GM10266 (cell line): ENCODE results near the gene SH2D3C.

Experiments
- DNase-seq: peaks from one replicate; pipeline ENCODE4 v3.0.0; 2012; ENCODE audit errors: extremely low spot score
- CTCF ChIP-seq: IDR thresholded peaks from 2 replicates; pipeline ENCODE4 v1.5.1; 2012; ENCODE audit warnings: mild to moderate bottlenecking, low read depth; ENCODE audit not compliant: control insufficient read depth, insufficient read depth; ENCODE audit errors: missing control alignments

Gene SH2D3C

DNA sequence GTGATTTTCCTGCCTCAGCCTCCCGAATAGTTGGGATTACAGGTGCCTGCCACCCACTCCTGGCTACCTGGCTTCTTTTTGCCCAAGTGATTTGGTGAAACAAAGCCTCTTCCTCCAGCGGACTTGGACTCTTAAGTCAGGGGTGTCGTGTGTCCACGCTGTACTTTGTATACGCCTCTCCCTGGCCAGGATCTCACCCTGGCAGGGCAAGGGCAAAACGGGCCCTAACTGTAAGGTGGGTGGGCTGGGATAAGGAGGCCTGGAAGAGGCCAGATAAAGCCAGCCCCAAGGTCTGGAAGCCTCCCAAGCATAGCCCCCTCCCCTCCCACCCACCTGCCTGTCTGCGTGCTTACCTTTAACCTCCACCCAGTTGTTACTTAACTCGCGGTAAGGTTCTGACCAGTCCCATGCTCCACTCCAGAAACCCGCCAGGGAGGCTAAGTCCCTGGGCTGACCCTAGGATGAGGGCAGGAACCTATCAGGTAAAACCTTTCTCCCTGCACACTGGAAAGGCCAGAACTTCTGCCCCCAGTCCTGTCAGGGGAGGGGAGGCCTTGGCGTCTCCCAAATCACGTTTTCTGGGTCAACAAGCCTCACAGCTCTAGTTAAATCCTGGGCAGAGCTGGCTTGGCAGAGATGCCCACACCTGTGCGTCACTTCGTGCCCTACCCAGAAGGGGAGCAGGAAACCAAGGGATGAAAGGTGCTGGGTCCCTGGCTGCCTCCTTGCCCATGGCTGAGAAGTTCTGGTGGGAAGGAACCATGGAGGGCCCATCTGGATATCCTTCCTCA is 15.7 kb upstream of the SH2D3C start:
- DNase-seq = no peak
- no peak for TF ChIP-seq CTCF

DNA sequence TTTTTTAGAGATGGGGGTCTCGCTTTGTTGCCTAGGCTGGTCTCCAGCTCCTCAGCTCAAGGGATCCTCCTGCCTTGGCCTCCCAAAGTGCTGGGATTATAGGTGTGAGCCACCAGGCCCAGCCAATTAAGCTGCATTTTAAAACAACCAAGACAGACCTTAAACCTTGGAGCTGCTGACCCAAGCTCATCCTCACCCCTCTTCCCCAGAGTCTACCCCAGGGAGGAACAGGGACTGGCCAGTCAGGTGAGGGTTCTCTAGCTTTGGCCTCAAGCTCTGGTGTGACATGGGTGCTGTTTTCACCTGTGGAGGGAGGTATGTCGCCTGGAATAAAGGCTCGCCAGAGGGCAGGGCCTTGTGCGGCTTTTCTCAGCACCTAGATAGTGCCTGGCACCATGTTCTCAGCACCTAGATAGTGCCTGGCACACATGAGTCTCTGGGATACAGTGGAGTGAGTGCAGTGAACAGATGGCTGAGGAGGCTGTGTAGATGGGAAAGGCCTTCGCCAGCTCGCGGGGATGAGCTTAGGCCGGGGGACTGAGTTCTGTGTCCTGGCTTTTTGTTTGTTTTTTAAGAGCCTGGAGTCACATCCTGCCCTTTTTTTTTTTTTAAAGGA is 14.7 kb upstream of the SH2D3C start:
- TF ChIP-seq CTCF = no peak
- no peak for DNase-seq

DNA sequence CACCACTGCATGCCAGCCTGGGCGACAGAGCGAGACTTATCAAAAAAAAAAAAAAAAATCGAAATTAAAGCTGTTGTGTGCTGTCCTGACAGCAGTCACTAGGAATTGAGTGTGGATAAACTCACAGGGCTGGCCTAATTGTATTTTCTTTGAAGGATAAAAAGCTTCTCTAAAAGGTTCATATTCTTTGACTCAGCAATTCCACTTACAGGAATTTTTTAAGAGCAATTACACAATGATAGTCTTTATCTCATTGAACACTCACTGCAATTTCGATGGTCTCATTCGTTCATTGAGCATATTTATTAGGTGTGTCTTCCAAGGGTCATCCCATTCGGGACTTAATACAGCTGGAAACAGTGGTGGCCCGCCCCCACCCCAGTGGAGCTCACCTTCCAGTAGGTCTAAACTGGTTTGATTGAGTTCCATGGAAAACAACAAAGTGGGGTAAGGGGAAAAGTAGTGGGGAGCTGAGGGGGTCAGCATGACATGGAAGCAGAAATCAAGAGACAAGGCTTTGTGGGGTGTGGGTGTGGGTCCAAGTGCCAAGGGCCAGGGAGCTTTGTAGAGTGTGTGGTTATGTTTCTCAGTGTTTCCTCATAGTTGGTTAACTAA is 14.1 kb upstream of the SH2D3C start:
- no peak for DNase-seq
- no peak for TF ChIP-seq CTCF

DNA sequence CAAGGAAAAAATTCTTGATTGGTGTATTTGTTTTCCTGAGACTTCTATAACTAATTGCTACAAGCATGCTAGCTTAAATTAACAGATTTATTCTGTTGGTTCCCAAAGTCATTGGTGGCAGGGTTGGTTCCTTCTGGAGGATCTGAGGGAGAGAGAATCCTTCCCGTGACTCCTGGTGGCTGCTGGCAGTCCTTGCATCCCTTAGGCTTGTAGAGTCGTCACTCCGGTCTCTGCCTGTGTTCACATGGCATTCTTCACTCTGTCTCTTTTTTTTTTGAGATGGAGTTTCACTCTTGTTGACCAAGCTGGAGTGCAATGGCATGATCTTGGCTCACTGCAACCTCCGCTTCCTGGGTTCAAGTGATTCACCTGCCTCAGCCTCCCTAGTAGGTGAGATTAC is 12.6 kb upstream of the SH2D3C start:
- DNase-seq = no peak
- no peak for TF ChIP-seq CTCF

GRCh38 chr9:127790094-127790855 is 11.8 kb upstream of the SH2D3C start:
- DNase-seq = no peak
- TF ChIP-seq CTCF = no peak

GRCh38 chr9:127789179-127789578 is 10.7 kb upstream of the SH2D3C start:
- no peak for TF ChIP-seq CTCF
- DNase-seq = no peak
